Brain microvascular endothelial cell (primary cell): Measurements from ENCODE around the gene MPEG1.
A peak's percentile ranks its signal among the peaks of the same experiment; 100 is the strongest.

Source experiments
- DNase-seq: peaks from one replicate; pipeline ENCODE4 v3.0.0-alpha.2; 2020
- H3K27ac ChIP-seq: fragments of 250-450 bp; sonication (Bioruptor Pico); 2 replicates; pipeline ENCODE4 v1.5.1; 2020; ENCODE audit warnings: mild to moderate bottlenecking, moderate library complexity
- H3K27me3 ChIP-seq: fragments of 250-450 bp; sonication (Bioruptor Pico); replicated peaks from 2 replicates; pipeline ENCODE4 v1.5.1; 2020; ENCODE audit warnings: mild to moderate bottlenecking
- H3K36me3 ChIP-seq: fragments of 250-450 bp; sonication (Bioruptor Pico); replicated peaks from 2 replicates; pipeline ENCODE4 v1.5.1; 2020; ENCODE audit warnings: mild to moderate bottlenecking
- H3K4me3 ChIP-seq: 2 replicates; pipeline ENCODE4 v1.5.1; 2011; ENCODE audit warnings: low read depth, mild to moderate bottlenecking, control low read depth, low read length, moderate library complexity
- CTCF ChIP-seq: IDR thresholded peaks from 2 replicates; pipeline ENCODE4 v1.5.1; 2011; ENCODE audit warnings: low read depth, mild to moderate bottlenecking, moderate library complexity, low read length, control low read depth, inconsistent platforms; ENCODE audit errors: missing control alignments
- in situ Hi-C: cut with HindIII; loops from 2 replicates; pipeline ENCODE4 v1.10.0; 2017; ENCODE audit warnings: low sequenced_read_pairs, low pct_ligation_motif_present

The MPEG1 gene

GRCh38 chr11:59216641-59217564 is 4.2 kb upstream of the MPEG1 start:
- no peak for DNase-seq
- in situ Hi-C loops = no loop called here
- Histone ChIP-seq H3K27ac (no peak overlapping the region), H3K27me3 (no peaks in the 10 kb centered on the region), H3K4me3 (no peak overlapping the region), H3K36me3 (no peaks in the 10 kb centered on the region)
- TF ChIP-seq CTCF = no peak

- in situ Hi-C loops = no loop called here
- H3K36me3 ChIP-seq = no peaks in the 10 kb centered on the region
- no peak for TF ChIP-seq CTCF
- H3K27me3 ChIP-seq = no peaks in the 10 kb centered on the region
- no peak overlapping the region for H3K4me3 ChIP-seq
- no peak for DNase-seq
- no peak overlapping the region for H3K27ac ChIP-seq
Observed at GRCh38 chr11:59214141-59214893, 1.6 kb upstream of the MPEG1 start.

GRCh38 chr11:59212222-59212621 is 505 bp downstream of the MPEG1 start:
- H3K27ac ChIP-seq = no peak overlapping the region
- TF ChIP-seq CTCF = no peak
- no peaks in the 10 kb centered on the region for H3K27me3 ChIP-seq
- no peak for DNase-seq
- H3K4me3 ChIP-seq = no peak overlapping the region
- in situ Hi-C loops = no loop called here
- no peaks in the 10 kb centered on the region for H3K36me3 ChIP-seq

- no peaks in the 10 kb centered on the region for H3K27me3 ChIP-seq
- no peak overlapping the region for H3K4me3 ChIP-seq
- in situ Hi-C loops = no loop called here
- no peak overlapping the region for H3K27ac ChIP-seq
- H3K36me3 ChIP-seq = no peaks in the 10 kb centered on the region
- peak; percentile 31 for DNase-seq
- no peak for TF ChIP-seq CTCF
Observed at GRCh38 chr11:59208956-59209355, 3.8 kb downstream of the MPEG1 start.

GRCh38 chr11:59207988-59208451 is 4.7 kb downstream of the MPEG1 start:
- peak; percentile 80 for TF ChIP-seq CTCF
- Histone ChIP-seq H3K4me3 (no peak overlapping the region), H3K27ac (no peak overlapping the region), H3K36me3 (no peaks in the 10 kb centered on the region), H3K27me3 (no peaks in the 10 kb centered on the region)
- peak; percentile 83 for DNase-seq
- in situ Hi-C loops = no loop called here
